ENCODE measurements around the gene BLVRB.

Gene BLVRB

GRCh38 chr19:40403262-40403984 is 62.1 kb downstream of the BLVRB start:
- peak; percentile 60 for DNase-seq (ENCODE audit: low read depth)

GRCh38 chr19:40400559-40400958 is 65.0 kb downstream of the BLVRB start:
- DNase-seq (ENCODE audit: low read depth), result no peak

GRCh38 chr19:40398417-40399131 is 67.0 kb downstream of the BLVRB start:
- DNase-seq (ENCODE audit: low read depth), result peak; percentile 47

All from activated T-cell treated with anti-CD3 and anti-CD28 coated beads for 1 hour (primary cell).